HCT116 (cell line): Measurements from ENCODE around the gene MRPL37. TPM values are rescaled to one million over a fixed set of nuclear protein-coding genes. Genes with fewer than 3 reads are reported as not detected.

ENCODE experiments used
- ATAC-seq: fragments of 200-7000 bp; cut with Tn5 transposase; 2 replicates; pipeline ENCODE4 v1.9.1; 2020; ENCODE audit warnings: mild to moderate bottlenecking, moderate library complexity
- BruUV-seq: library from RNA; stranded (reverse); fragments of 400-500 nt; replicated peaks from 2 replicates; lab custom pipeline; 2021; lab: Mats Ljungman, UMichigan
- CTCF ChIA-PET: fragments of 300-600 bp; sonication (Branson Sonifier 250); formaldehyde crosslinking; loops from one replicate; lab custom pipeline; 2021; ENCODE audit warnings: antibody characterized with exemption; lab: Charles Lee
- POLR2A ChIA-PET: fragments of 300-600, 350-600 bp; sonication (Branson Sonifier 250); formaldehyde crosslinking; loops from one replicate; lab custom pipeline; 2021; ENCODE audit warnings: antibody characterized with exemption; lab: Charles Lee
- RAD21 ChIA-PET, 2 experiments: fragments of 300-600 bp; sonication (Branson Sonifier 250); formaldehyde crosslinking; loops; one replicate each; lab custom pipeline; 2023; ENCODE audit warnings: low total read pairs in 2 of 2; ENCODE audit not compliant: uncharacterized antibody in 2 of 2, unreplicated experiment in 2 of 2, low non-redundant PET in 1 of 2; lab: Charles Lee
- DNase-seq: peaks from one replicate; pipeline ENCODE4 v3.0.0-alpha.2; 2010; ENCODE audit warnings: low read depth, low spot score
- H2AFZ ChIP-seq: fragments of 200-600 bp; shearing (Covaris generic), sonication (generic); 2 replicates; pipeline ENCODE4 v1.6.1; 2017; ENCODE audit warnings: low read depth, mixed run types, mixed read lengths, antibody characterized with exemption, low read length; ENCODE audit not compliant: poor library complexity, severe bottlenecking
- H3K27ac ChIP-seq: 2 replicates; pipeline ENCODE4 v1.5.1; 2012; ENCODE audit warnings: low read depth, low read length
- H3K27me3 ChIP-seq: fragments of 200-600 bp; sonication (generic); 2 replicates; pipeline ENCODE4 v1.6.1; 2016; ENCODE audit warnings: mixed run types, low read length, mixed read lengths; ENCODE audit not compliant: insufficient read depth
- H3K36me3 ChIP-seq, 2 experiments: fragments of 200-500 bp in 1 of 2; fragments of 200-600 bp in 1 of 2; sonication (Bioruptor generic) in 1 of 2; sonication (generic) in 1 of 2; 2 replicates each; pipeline versions ENCODE4 v1.5.1 to v1.6.1; 2014 to 2016; ENCODE audit warnings: low read length in 2 of 2, inconsistent platforms in 1 of 2, mixed read lengths in 1 of 2, mixed run types in 1 of 2; ENCODE audit not compliant: insufficient read depth in 2 of 2, control insufficient read depth in 1 of 2
- H3K4me1 ChIP-seq, 2 experiments: fragments of 200-600 bp in 1 of 2; sonication (generic) in 1 of 2; 2 replicates each; pipeline versions ENCODE4 v1.5.1 to v1.6.1; 2012 to 2017; ENCODE audit warnings: low read length in 2 of 2, inconsistent platforms in 1 of 2, mild to moderate bottlenecking in 1 of 2, mixed read lengths in 1 of 2, mixed run types in 1 of 2, moderate library complexity in 1 of 2; ENCODE audit not compliant: insufficient read depth in 2 of 2, control insufficient read depth in 1 of 2
- H3K4me2 ChIP-seq: fragments of 200-600 bp; sonication (generic); 2 replicates; pipeline ENCODE4 v1.6.1; 2017; ENCODE audit warnings: mixed run types, low read length, mixed read lengths
- H3K4me3 ChIP-seq, 2 experiments: fragments of 200-600 bp in 1 of 2; sonication (generic) in 1 of 2; replicated peaks in 1 of 2; 2 replicates each; pipeline ENCODE4 v1.5.1; 2011 to 2016; ENCODE audit warnings: low read length in 2 of 2, control low read depth in 1 of 2, low read depth in 1 of 2, mild to moderate bottlenecking in 1 of 2, mixed read lengths in 1 of 2, mixed run types in 1 of 2
- H3K79me2 ChIP-seq: fragments of 200-600 bp; sonication (generic); 2 replicates; pipeline ENCODE4 v1.6.1; 2017; ENCODE audit warnings: mild to moderate bottlenecking, mixed run types, low read length, moderate library complexity, mixed read lengths; ENCODE audit not compliant: insufficient read depth
- H3K9ac ChIP-seq: fragments of 200-600 bp; sonication (generic); 2 replicates; pipeline ENCODE4 v1.6.1; 2016; ENCODE audit warnings: low read length, mixed read lengths
- H3K9me2 ChIP-seq: fragments of 200-600 bp; sonication (generic), shearing (Covaris generic); 2 replicates; pipeline ENCODE4 v1.6.1; 2017; ENCODE audit warnings: mixed run types, mild to moderate bottlenecking, moderate library complexity; ENCODE audit not compliant: insufficient read depth
- H3K9me3 ChIP-seq, 2 experiments: fragments of 200-500 bp in 1 of 2; fragments of 200-600 bp in 1 of 2; sonication (Bioruptor generic) in 1 of 2; sonication (generic) in 1 of 2; 2 replicates each; pipeline ENCODE4 v1.6.1; 2014 to 2017; ENCODE audit warnings: low read length in 2 of 2, mixed read lengths in 2 of 2, inconsistent platforms in 1 of 2, low read depth in 1 of 2, mild to moderate bottlenecking in 1 of 2, mixed run types in 1 of 2, moderate library complexity in 1 of 2; ENCODE audit not compliant: control insufficient read depth in 1 of 2, insufficient read depth in 1 of 2
- H4K20me1 ChIP-seq: fragments of 200-600 bp; sonication (generic), shearing (Covaris generic); 2 replicates; pipeline ENCODE4 v1.6.1; 2017; ENCODE audit warnings: mixed run types, mild to moderate bottlenecking, moderate library complexity; ENCODE audit not compliant: insufficient read depth
- CEBPB ChIP-seq: IDR thresholded peaks from 2 replicates; pipeline ENCODE4 v1.6.1; 2012; ENCODE audit warnings: low read depth
- ELF1 ChIP-seq: IDR thresholded peaks from 2 replicates; pipeline ENCODE4 v1.6.1; 2012; ENCODE audit warnings: low read depth, borderline replicate concordance
- EZH2 ChIP-seq: fragments of 200-600 bp; sonication (generic); IDR thresholded peaks from 2 replicates; pipeline ENCODE4 v1.6.1; 2017; ENCODE audit warnings: antibody characterized with exemption, mixed run types
- EZH2phosphoT487 ChIP-seq: fragments of 200-600 bp; IDR thresholded peaks from 2 replicates; pipeline ENCODE4 v1.6.1; 2018; ENCODE audit warnings: antibody characterized with exemption, borderline replicate concordance
- FOSL1 ChIP-seq: IDR thresholded peaks from 2 replicates; pipeline ENCODE4 v1.6.1; 2012; ENCODE audit warnings: low read depth
- JUND ChIP-seq: IDR thresholded peaks from 2 replicates; pipeline ENCODE4 v1.6.1; 2012
- POLR2A ChIP-seq: IDR thresholded peaks from 2 replicates; pipeline ENCODE4 v1.7.0; 2011; ENCODE audit warnings: borderline replicate concordance; ENCODE audit not compliant: insufficient read depth, insufficient read length; ENCODE audit errors: extremely low read depth
- POLR2AphosphoS5 ChIP-seq: IDR thresholded peaks from 2 replicates; pipeline ENCODE4 v1.6.1; 2011; ENCODE audit warnings: mild to moderate bottlenecking, low read depth, low read length, moderate library complexity
- RAD21 ChIP-seq: IDR thresholded peaks from 2 replicates; pipeline ENCODE4 v1.6.1; 2012; ENCODE audit warnings: low read depth, mild to moderate bottlenecking
- SIN3A ChIP-seq: IDR thresholded peaks from 2 replicates; pipeline ENCODE4 v1.6.1; 2012; ENCODE audit warnings: low read depth
- SP1 ChIP-seq: IDR thresholded peaks from 2 replicates; pipeline ENCODE4 v1.6.1; 2012; ENCODE audit warnings: low read depth
- SRF ChIP-seq: IDR thresholded peaks from 2 replicates; pipeline ENCODE4 v1.6.1; 2012; ENCODE audit warnings: low read depth
- TCF7L2 ChIP-seq: IDR thresholded peaks from 2 replicates; pipeline ENCODE4 v1.7.0; 2011; ENCODE audit warnings: borderline replicate concordance, inconsistent platforms; ENCODE audit not compliant: insufficient read depth, insufficient read length; ENCODE audit errors: extremely low read depth
- YY1 ChIP-seq: IDR thresholded peaks from 2 replicates; pipeline ENCODE4 v1.6.1; 2011; ENCODE audit warnings: low read length, low read depth, moderate library complexity, mild to moderate bottlenecking; ENCODE audit not compliant: insufficient replicate concordance; ENCODE audit errors: extremely low read depth
- ZFX ChIP-seq: fragments of 450-650 bp; IDR thresholded peaks from 2 replicates; pipeline ENCODE4 v1.6.1; 2017
- ZNF274 ChIP-seq: fragments of 200-500 bp; sonication (Bioruptor generic); IDR thresholded peaks from 2 replicates; pipeline ENCODE4 v1.6.1; 2014; ENCODE audit warnings: mild to moderate bottlenecking, low read depth, low read length, inconsistent platforms
- intact Hi-C: fragments of 100-400 bp; cut with micrococcal nuclease; formaldehyde crosslinking; loops from 2 replicates; pipeline ENCODE4 v1.10.0; 2022
- total RNA-seq: library from RNA; stranded (reverse); gene quantifications from one replicate; pipeline ENCODE4 v1.2.1, GENCODE V29; 2021; ENCODE audit not compliant: unreplicated experiment
- TF ChIP-seq, protein P1 (sequence below): IDR thresholded peaks from 2 replicates; pipeline ENCODE4 v1.6.1; 2012
- TF ChIP-seq, protein P2 (sequence below): IDR thresholded peaks from 2 replicates; pipeline ENCODE4 v1.6.1; 2011; ENCODE audit warnings: mild to moderate bottlenecking, low read length, moderate library complexity; ENCODE audit not compliant: insufficient replicate concordance; ENCODE audit errors: extremely low read depth
- TF ChIP-seq, protein P3 (sequence below), 3 experiments: fragments of 200-600 bp in 1 of 3; sonication (generic) in 1 of 3; IDR thresholded peaks in 2 of 3; conservative IDR thresholded peaks in 1 of 3; 2 replicates each; pipeline ENCODE4 v1.5.1; 2012 to 2017; ENCODE audit warnings: low read depth in 2 of 3, low read length in 2 of 3, antibody characterized with exemption in 1 of 3, borderline replicate concordance in 1 of 3, control low read depth in 1 of 3, mild to moderate bottlenecking in 1 of 3, mixed read lengths in 1 of 3, mixed run types in 1 of 3, moderate library complexity in 1 of 3; ENCODE audit not compliant: insufficient read depth in 1 of 3
- TF ChIP-seq, protein P4 (sequence below): IDR thresholded peaks from 2 replicates; pipeline ENCODE4 v1.6.1; 2012

The MRPL37 gene
- total RNA-seq, 1 experiment from 2014 or later, result 132 TPM

DNA sequence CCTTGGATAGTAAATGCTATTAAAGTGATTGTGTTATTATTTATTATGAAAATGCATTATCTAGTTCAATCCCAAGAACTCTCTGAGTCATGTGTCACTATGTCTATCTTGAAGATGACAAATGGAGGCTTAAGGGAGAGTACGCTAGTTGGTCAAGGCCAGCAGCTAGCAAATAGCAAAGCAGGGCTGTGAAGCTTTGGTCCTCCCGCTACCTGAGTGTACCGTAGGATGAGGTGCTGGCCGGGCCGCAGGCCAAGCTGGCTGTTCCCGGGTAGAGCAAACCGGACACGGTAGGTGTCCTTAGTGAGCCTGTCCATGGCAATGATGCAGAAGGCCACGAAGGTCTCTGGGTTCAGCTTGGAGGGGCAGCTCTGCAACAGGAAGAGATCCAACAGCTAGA lies 9.4 kb upstream of the MRPL37 start (continued):
- no peak for TF ChIP-seq TCF7L2
- TF ChIP-seq EZH2phosphoT487, result no peak
- TF ChIP-seq YY1, result no peak

DNA sequence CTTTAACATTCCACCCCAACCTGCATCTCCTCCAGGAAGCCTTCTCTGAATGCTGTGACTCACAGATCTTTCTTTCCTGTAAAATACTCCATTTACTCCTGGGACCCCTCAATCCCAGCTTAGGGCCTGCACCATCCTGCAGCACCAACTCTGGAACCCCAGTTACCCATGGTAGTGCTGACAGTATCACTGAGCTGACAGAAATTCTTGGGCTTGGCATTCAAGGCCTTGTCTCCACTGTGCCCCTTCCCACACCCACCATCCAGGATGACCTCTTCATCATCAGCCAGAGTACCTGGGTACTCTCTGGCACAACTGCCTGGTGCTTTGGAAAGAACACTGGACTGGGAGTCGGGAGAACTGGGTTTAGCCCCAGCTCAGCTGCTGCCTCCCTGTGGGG lies 8.4 kb upstream of the MRPL37 start:
- ChIA-PET CTCF (no interaction called here), RAD21 (no interaction called here), POLR2A (no interaction called here)
- H3K27me3 ChIP-seq, result no peaks in the 10 kb centered on the region
- 0 out of 4 replicates have a peak, but pooled peaks cover 0 to 3% of the 10 kb centered on the region in 2 experiments for H3K36me3 ChIP-seq
- no peak overlapping the region for H2AFZ ChIP-seq
- TF ChIP-seq SP1 (no peak), EZH2 (no peak), EZH2phosphoT487 (no peak), ELF1 (no peak), FOSL1 (no peak), TCF7L2 (no peak), SRF (no peak), POLR2AphosphoS5 (no peak), RAD21 (no peak), CEBPB (no peak), YY1 (no peak), SIN3A (no peak), ZFX (no peak), POLR2A (no peak), ZNF274 (no peak), JUND (no peak)
- TF ChIP-seq, protein P1, sequence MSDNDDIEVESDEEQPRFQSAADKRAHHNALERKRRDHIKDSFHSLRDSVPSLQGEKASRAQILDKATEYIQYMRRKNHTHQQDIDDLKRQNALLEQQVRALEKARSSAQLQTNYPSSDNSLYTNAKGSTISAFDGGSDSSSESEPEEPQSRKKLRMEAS, result no peak
- TF ChIP-seq, protein P2, sequence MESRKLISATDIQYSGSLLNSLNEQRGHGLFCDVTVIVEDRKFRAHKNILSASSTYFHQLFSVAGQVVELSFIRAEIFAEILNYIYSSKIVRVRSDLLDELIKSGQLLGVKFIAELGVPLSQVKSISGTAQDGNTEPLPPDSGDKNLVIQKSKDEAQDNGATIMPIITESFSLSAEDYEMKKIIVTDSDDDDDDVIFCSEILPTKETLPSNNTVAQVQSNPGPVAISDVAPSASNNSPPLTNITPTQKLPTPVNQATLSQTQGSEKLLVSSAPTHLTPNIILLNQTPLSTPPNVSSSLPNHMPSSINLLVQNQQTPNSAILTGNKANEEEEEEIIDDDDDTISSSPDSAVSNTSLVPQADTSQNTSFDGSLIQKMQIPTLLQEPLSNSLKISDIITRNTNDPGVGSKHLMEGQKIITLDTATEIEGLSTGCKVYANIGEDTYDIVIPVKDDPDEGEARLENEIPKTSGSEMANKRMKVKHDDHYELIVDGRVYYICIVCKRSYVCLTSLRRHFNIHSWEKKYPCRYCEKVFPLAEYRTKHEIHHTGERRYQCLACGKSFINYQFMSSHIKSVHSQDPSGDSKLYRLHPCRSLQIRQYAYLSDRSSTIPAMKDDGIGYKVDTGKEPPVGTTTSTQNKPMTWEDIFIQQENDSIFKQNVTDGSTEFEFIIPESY, result no peak
- TF ChIP-seq, protein P3, sequence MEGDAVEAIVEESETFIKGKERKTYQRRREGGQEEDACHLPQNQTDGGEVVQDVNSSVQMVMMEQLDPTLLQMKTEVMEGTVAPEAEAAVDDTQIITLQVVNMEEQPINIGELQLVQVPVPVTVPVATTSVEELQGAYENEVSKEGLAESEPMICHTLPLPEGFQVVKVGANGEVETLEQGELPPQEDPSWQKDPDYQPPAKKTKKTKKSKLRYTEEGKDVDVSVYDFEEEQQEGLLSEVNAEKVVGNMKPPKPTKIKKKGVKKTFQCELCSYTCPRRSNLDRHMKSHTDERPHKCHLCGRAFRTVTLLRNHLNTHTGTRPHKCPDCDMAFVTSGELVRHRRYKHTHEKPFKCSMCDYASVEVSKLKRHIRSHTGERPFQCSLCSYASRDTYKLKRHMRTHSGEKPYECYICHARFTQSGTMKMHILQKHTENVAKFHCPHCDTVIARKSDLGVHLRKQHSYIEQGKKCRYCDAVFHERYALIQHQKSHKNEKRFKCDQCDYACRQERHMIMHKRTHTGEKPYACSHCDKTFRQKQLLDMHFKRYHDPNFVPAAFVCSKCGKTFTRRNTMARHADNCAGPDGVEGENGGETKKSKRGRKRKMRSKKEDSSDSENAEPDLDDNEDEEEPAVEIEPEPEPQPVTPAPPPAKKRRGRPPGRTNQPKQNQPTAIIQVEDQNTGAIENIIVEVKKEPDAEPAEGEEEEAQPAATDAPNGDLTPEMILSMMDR (IDR thresholded peaks at IDR 0.05 in 2 of 3, conservative IDR thresholded peaks at IDR 0.05 in 1 of 3; ENCODE audit: borderline replicate concordance in 1 of 3, insufficient read depth in 1 of 3, low read depth in 2 of 3, low read length in 2 of 3), result no peak
- TF ChIP-seq, protein P4, sequence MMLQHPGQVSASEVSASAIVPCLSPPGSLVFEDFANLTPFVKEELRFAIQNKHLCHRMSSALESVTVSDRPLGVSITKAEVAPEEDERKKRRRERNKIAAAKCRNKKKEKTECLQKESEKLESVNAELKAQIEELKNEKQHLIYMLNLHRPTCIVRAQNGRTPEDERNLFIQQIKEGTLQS, result no peak
- BruUV-seq, result no TSS peak
- no peak for DNase-seq
- H3K9me2 ChIP-seq, result no peaks in the 10 kb centered on the region
- no peaks in the 10 kb centered on the region for H4K20me1 ChIP-seq
- no peaks in the 10 kb centered on the region for H3K4me1 ChIP-seq
- intact Hi-C loops, result no loop called here
- no peaks in the 10 kb centered on the region for H3K9me3 ChIP-seq
- no peak overlapping the region for H3K27ac ChIP-seq
- H3K79me2 ChIP-seq, result no peaks in the 10 kb centered on the region
- H3K9ac ChIP-seq, result no peak overlapping the region
- no peak for ATAC-seq
- H3K4me3 ChIP-seq, result no peak overlapping the region
- H3K4me2 ChIP-seq, result no peak overlapping the region
